Heart left ventricle (tissue), 13 donors: Measurements from ENCODE around the gene IKZF3.

ENCODE experiments used
- POLR2A ChIP-seq, 2 donors: fragments of 450-650 bp; IDR thresholded peaks; one replicate each; pipeline ENCODE4 v1.6.1; 2017; ENCODE audit warnings: antibody characterized with exemption in 2 of 2, mild to moderate bottlenecking in 2 of 2, moderate library complexity in 2 of 2
- TF ChIP-seq, protein P1 (sequence below), 12 donors: fragments of 200-600 bp; sonication (generic) in 4 of 12; IDR thresholded peaks; one replicate each; pipeline versions ENCODE4 v1.5.0 to v1.8.0; 2018 to 2022; ENCODE audit warnings: antibody characterized with exemption in 12 of 12, mild to moderate bottlenecking in 5 of 12
- donor health status: ischemic (EF 13 %, LVEDD 7.1; RV severe dilation, severe dysfunction).
- donor health status: DM: no; HTN: yes; CAD: no.
- donor health status: DM: no; HTN: no; CAD: no.
- donor health status: ischemic (EF 25% LVEDD 6.9; RV normal size, moderate dysfunction).
- donor health status: ischemic (EF 25% LVEDD 5.7; RV mildly dilated, moderate dysfunction).
- donor health status: ischemic (EF 35%, LVEDD 5.7; RV mildly dilated, moderate dysfunction).
- donor health status: nonischemic (EF 11% LVEDD 7.7; RV severe dilation, severe dysfunction).
- donor health status: DM: yes; HTN: yes; CAD: no.
- donor health status: PGD.
- donor health status: ischemic (EF 29% LVEDD 5.4; RV normal size, mild dysfunction).
- donor health status: nonischemic (EF 23%, LVEDD 6.1; RV moderate dilation, normal function).

DNA sequence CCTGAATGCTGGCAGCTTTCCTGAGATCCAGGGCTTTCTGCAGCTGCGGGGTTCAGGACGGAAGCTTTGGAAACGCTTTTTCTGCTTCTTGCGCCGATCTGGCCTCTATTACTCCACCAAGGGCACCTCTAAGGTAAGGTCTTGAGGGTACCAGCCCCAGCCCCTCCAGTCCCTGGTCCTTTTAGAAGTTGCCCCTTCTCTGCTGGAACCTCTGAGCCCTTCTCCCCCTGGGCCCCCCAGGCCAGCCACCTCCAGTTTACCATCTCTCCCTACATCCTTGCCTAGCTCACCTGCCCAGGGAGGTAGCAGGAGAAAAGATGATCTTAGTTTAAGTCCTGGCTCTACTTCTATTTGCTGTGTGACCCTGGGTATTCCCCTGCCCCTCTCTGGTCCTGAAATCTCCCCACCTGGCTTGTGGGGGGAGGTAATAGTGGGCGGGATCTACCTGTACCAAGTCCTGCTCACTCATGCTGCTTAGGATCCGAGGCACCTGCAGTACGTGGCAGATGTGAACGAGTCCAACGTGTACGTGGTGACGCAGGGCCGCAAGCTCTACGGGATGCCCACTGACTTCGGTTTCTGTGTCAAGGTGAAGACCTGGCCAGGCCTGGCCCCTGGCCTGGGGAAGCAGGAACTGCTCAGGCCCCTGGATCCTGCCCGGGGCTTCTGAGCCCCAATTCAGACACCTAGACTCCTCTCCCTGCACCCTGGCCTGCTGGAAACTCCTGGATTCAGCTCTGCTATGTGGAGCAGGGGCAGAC is 119.9 kb downstream of the IKZF3 start:
- TF ChIP-seq, protein P1, sequence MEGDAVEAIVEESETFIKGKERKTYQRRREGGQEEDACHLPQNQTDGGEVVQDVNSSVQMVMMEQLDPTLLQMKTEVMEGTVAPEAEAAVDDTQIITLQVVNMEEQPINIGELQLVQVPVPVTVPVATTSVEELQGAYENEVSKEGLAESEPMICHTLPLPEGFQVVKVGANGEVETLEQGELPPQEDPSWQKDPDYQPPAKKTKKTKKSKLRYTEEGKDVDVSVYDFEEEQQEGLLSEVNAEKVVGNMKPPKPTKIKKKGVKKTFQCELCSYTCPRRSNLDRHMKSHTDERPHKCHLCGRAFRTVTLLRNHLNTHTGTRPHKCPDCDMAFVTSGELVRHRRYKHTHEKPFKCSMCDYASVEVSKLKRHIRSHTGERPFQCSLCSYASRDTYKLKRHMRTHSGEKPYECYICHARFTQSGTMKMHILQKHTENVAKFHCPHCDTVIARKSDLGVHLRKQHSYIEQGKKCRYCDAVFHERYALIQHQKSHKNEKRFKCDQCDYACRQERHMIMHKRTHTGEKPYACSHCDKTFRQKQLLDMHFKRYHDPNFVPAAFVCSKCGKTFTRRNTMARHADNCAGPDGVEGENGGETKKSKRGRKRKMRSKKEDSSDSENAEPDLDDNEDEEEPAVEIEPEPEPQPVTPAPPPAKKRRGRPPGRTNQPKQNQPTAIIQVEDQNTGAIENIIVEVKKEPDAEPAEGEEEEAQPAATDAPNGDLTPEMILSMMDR (IDR thresholded peaks at IDR 0.05), result no peak
- TF ChIP-seq POLR2A (IDR thresholded peaks at IDR 0.05), result no peak
